K562 (cell line): ENCODE measurements around the gene ARHGAP24. TPM values are rescaled to one million over a fixed set of nuclear protein-coding genes. Genes with fewer than 3 reads are reported as not detected.

Source experiments
- ATAC-seq: fragments of 200-7000 bp; cut with Tn5 transposase; 3 replicates; pipeline ENCODE4 v1.9.1; 2020; ENCODE audit warnings: moderate library complexity
- BruUV-seq: library from RNA; stranded (reverse); fragments of 400-500 nt; replicated peaks from 2 replicates; lab custom pipeline; 2021; lab: Mats Ljungman, UMichigan
- CTCF ChIA-PET: fragments of 300-600 bp; formaldehyde crosslinking; extraction: SDS; loops from one replicate; lab custom pipeline; 2021; ENCODE audit warnings: low intra/inter-chr PET ratio; lab: Yijun Ruan, JAX
- POLR2A ChIA-PET: fragments of 300-600, 350-650 bp; sonication (Branson Sonifier 250); formaldehyde crosslinking; extraction: SDS; loops from one replicate; lab custom pipeline; 2021; ENCODE audit warnings: antibody characterized with exemption, inconsistent platforms; lab: Yijun Ruan, JAX
- DNase-seq, 4 experiments: peaks; one replicate each; pipeline versions ENCODE4 v3.0.0 to v3.0.0-alpha.2; 2011 to 2018; ENCODE audit warnings: low spot score in 3 of 4, mixed read lengths in 3 of 4; ENCODE audit errors: extremely low read depth in 1 of 4
- FAIRE-seq: peaks from 2 replicates; lab custom pipeline; 2011; peaks lifted over from hg19 to GRCh38; lab: Jason Lieb, UNC
- H2AFZ ChIP-seq: 2 replicates; pipeline ENCODE4 v1.6.0; 2011; ENCODE audit warnings: low read depth, low read length, control low read depth, inconsistent platforms
- H3K27ac ChIP-seq: fragments of 200-600 bp; 3 replicates; pipeline ENCODE4 v1.8.0; 2011; ENCODE audit warnings: low read depth, mild to moderate bottlenecking, control low read depth, inconsistent platforms, low read length, moderate library complexity, mixed read lengths; ENCODE audit errors: extremely low read depth
- H3K27me3 ChIP-seq, 2 experiments: fragments of 300-600 bp in 1 of 2; 2 replicates in 1 of 2; 3 replicates in 1 of 2; pipeline versions ENCODE4 v1.6.0 to v1.8.0; 2011; ENCODE audit warnings: inconsistent platforms in 2 of 2, low read length in 2 of 2, mild to moderate bottlenecking in 1 of 2, mixed read lengths in 1 of 2, moderate library complexity in 1 of 2; ENCODE audit not compliant: control insufficient read depth in 2 of 2, insufficient read depth in 2 of 2
- H3K36me3 ChIP-seq: fragments of 300-600 bp; 3 replicates; pipeline ENCODE4 v1.8.0; 2011; ENCODE audit warnings: mild to moderate bottlenecking, low read length, inconsistent platforms; ENCODE audit not compliant: control insufficient read depth, insufficient read depth
- H3K4me1 ChIP-seq, 2 experiments: fragments of 200-600 bp in 1 of 2; replicated peaks in 1 of 2; 2 replicates in 1 of 2; 3 replicates in 1 of 2; pipeline versions ENCODE4 v1.5.1 to v1.8.0; 2011; ENCODE audit warnings: inconsistent platforms in 2 of 2, low read length in 2 of 2, mild to moderate bottlenecking in 1 of 2, mixed read lengths in 1 of 2, moderate library complexity in 1 of 2; ENCODE audit not compliant: control insufficient read depth in 2 of 2, insufficient read depth in 2 of 2
- H3K4me2 ChIP-seq: 2 replicates; pipeline ENCODE4 v1.6.1; 2011; ENCODE audit warnings: low read length, control low read depth, inconsistent platforms, mixed read lengths; ENCODE audit not compliant: insufficient read depth
- H3K4me3 ChIP-seq: fragments of 200-600 bp; sonication (generic), shearing (Covaris generic); 2 replicates; pipeline ENCODE4 v1.5.1; 2016; ENCODE audit warnings: control low read depth, inconsistent platforms
- H3K79me2 ChIP-seq: fragments of 200-600 bp; 3 replicates; pipeline ENCODE4 v1.8.0; 2011; ENCODE audit warnings: low read length, inconsistent platforms; ENCODE audit not compliant: control insufficient read depth, insufficient read depth
- H3K9ac ChIP-seq, 2 experiments: 2 replicates each; pipeline versions ENCODE4 v1.6.0 to v1.6.1; 2011; ENCODE audit warnings: low read depth in 2 of 2, low read length in 2 of 2, control low read depth in 1 of 2, inconsistent platforms in 1 of 2, mild to moderate bottlenecking in 1 of 2, mixed read lengths in 1 of 2; ENCODE audit not compliant: insufficient read depth in 1 of 2
- H3K9me1 ChIP-seq: one replicate; pipeline ENCODE4 v1.6.0; 2011; ENCODE audit warnings: inconsistent platforms, mild to moderate bottlenecking, low read length, moderate library complexity; ENCODE audit not compliant: control insufficient read depth, insufficient read depth
- H3K9me3 ChIP-seq: replicated peaks from 2 replicates; pipeline ENCODE4 v1.5.1; 2011; ENCODE audit warnings: low read depth, low read length, inconsistent platforms; ENCODE audit not compliant: control insufficient read depth, insufficient read depth
- H4K20me1 ChIP-seq: replicated peaks from 2 replicates; pipeline ENCODE4 v1.6.1; 2011; ENCODE audit warnings: low read length, inconsistent platforms, mixed read lengths; ENCODE audit not compliant: control insufficient read depth, insufficient read depth
- ATF7 ChIP-seq: fragments of 450-650 bp; IDR thresholded peaks from 2 replicates; pipeline ENCODE4 v1.7.1; 2014; ENCODE audit warnings: mild to moderate bottlenecking, moderate library complexity
- PHF8 ChIP-seq: fragments of 200-600 bp; sonication (generic); IDR thresholded peaks from 2 replicates; pipeline ENCODE4 v1.6.1; 2012; ENCODE audit warnings: mixed run types, mild to moderate bottlenecking, inconsistent platforms, low read length, moderate library complexity, borderline replicate concordance
- WGBS: fragments of 100-300 bp; shearing (Covaris generic); methylation state at CpG from one replicate; pipeline ENCODE4 v1.1.6; 2016; ENCODE audit warnings: low coverage, mixed read lengths; ENCODE audit not compliant: insufficient coverage; ENCODE audit errors: missing lambda C conversion rate; 5-methylcytosine and 5-hydroxymethylcytosine counted together
- in situ Hi-C: fragments of 300-500 bp; cut with MboI; formaldehyde crosslinking; loops from 4 replicates; pipeline ENCODE4 v1.15.0; 2018; ENCODE audit warnings: inconsistent platforms, mixed read lengths
- intact Hi-C: fragments of 100-400 bp; cut with micrococcal nuclease; formaldehyde crosslinking; loops from 2 replicates; pipeline ENCODE4 v1.14.2; 2022
- polyA plus RNA-seq, 8 experiments: library from polyadenylated mRNA; depleted of rRNA in 4 of 8; stranded (reverse) in 5 of 8; unstranded in 3 of 8; fragments of >200 nt; fragmentation: Nextera tagmentation in 2 of 8; fragmentation: Illumina TruSeq in 1 of 8; extraction: Ambion mirVana in 2 of 8; extraction: Trizol in 1 of 8; gene quantifications; 2 replicates each; pipeline versions ENCODE4 v1.2.1 to v1.2.3, GENCODE V29; 2011 to 2014; ENCODE audit warnings: inconsistent platforms in 1 of 8, missing spikeins in 1 of 8
- total RNA-seq, 7 experiments: library from RNA; depleted of rRNA in 6 of 7; stranded (reverse); fragments of >200 nt in 6 of 7; fragmentation: Illumina TruSeq in 2 of 7; extraction: Trizol in 2 of 7; gene quantifications; 2 replicates each; pipeline versions ENCODE4 v1.2.1 to v1.2.3, GENCODE V29; 2011 to 2021; ENCODE audit warnings: low replicate concordance in 1 of 7
- TF ChIP-seq, protein P1 (sequence below): IDR thresholded peaks from 2 replicates; pipeline ENCODE4 v1.6.1; 2012; ENCODE audit warnings: low read depth, low read length, improper control_type of control experiment, borderline replicate concordance

The ARHGAP24 gene
- total and polyA plus RNA-seq, 9 of the 15 experiments (the other 6 are each of a cell fraction or from before 2014, with no cell fraction given), result 8.0 to 22.6 (median 14.0) TPM

DNA sequence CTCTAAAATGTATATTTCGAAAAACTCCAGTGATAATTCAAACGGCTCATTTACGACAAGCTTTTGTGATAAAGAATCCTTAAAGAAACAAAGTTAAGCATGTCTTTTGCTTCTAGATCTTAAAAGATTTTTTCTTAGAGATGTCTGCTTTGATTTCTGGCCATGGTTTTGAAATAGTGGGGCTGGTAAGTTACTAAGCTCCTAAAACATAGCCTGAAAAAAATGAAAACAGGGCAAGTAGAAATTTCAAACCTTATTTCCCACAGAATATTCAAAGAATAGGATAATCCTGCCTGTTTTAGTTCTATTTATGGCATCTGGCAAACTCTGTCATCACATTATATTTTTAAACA, 318.3 kb downstream of the ARHGAP24 start:
- BruUV-seq, result no TSS peak
- Histone ChIP-seq H3K27ac (no peak overlapping the region), H4K20me1 (no peaks in the 10 kb centered on the region), H3K27me3 (no peaks in the 10 kb centered on the region), H3K9me1 (no peaks in the 10 kb centered on the region), H3K4me3 (no peak overlapping the region), H3K36me3 (no peaks in the 10 kb centered on the region), H3K9me3 (no peaks in the 10 kb centered on the region; the same call in 1 of the 2 replicates), H3K4me2 (no peak overlapping the region), H3K9ac (no peak overlapping the region), H3K79me2 (no peaks in the 10 kb centered on the region), H3K4me1 (no peaks in the 10 kb centered on the region), H2AFZ (no peak overlapping the region)
- no peak for FAIRE-seq
- ATAC-seq, result no peak
- TF ChIP-seq, protein P1, sequence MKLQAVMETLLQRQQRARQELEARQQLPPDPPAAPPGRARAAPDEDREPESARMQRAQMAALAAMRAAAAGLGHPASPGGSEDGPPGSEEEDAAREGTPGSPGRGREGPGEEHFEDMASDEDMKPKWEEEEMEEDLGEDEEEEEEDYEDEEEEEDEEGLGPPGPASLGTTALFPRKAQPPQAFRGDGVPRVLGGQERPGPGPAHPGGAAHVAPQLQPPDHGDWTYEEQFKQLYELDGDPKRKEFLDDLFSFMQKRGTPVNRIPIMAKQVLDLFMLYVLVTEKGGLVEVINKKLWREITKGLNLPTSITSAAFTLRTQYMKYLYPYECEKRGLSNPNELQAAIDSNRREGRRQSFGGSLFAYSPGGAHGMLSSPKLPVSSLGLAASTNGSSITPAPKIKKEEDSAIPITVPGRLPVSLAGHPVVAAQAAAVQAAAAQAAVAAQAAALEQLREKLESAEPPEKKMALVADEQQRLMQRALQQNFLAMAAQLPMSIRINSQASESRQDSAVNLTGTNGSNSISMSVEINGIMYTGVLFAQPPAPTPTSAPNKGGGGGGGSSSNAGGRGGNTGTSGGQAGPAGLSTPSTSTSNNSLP, result no peak
- TF ChIP-seq PHF8 (no peak), ATF7 (no peak)
- in situ Hi-C loops (no loop called here), intact Hi-C loops (no loop called here)
- WGBS, result 48% methylated on average over 3 of the region's 3 CpGs
- ChIA-PET CTCF (no interaction called here), POLR2A (no interaction called here)
- no peak for DNase-seq
